HG02840 (cell line): ENCODE data around the gene MCTP1.

Source experiments
- ATAC-seq: cut with Tn5 transposase; IDR thresholded peaks from one replicate; pipeline ENCODE4 v1.9.1; 2021; ENCODE audit warnings: mild to moderate bottlenecking, moderate library complexity, moderate number of reproducible peaks; ENCODE audit not compliant: unreplicated experiment, low FRiP score

The MCTP1 gene

DNA sequence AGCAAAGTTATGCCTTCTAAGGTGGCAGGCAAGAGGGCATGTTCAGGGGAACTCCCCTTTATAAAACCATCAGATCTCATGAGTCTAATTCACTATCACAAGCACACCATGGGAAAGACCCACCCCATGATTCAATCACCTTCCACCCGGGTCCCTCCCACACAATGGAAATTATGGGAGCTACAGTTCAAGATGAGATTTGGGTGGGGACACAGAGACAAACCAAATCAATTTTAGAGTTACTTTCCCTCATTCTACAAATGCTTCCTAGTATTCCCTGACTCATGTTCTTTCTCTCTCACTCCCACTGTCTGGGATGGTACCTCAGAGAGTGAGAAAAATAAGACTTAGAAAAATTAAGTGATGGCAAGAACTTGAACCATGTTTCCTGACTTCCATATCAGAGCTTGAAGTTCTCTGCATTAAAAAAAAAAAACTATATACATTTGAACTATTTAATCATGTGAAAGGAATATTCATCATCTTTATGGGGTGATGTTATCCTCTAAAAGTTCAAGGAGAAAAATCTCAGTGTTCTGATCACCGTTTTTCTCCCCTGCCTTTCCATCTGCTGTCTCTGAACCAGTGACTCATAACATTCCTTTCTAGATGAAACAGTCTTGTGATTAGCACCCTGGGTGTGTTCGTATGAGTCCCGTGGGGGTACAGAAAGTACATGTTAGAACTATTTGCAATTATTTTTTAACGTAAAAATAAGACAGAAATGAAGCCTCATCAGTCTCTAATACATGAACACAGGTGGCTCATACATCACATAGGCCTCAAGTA is 383.5 kb downstream of the MCTP1 start:
- peak; percentile 90 for ATAC-seq

DNA sequence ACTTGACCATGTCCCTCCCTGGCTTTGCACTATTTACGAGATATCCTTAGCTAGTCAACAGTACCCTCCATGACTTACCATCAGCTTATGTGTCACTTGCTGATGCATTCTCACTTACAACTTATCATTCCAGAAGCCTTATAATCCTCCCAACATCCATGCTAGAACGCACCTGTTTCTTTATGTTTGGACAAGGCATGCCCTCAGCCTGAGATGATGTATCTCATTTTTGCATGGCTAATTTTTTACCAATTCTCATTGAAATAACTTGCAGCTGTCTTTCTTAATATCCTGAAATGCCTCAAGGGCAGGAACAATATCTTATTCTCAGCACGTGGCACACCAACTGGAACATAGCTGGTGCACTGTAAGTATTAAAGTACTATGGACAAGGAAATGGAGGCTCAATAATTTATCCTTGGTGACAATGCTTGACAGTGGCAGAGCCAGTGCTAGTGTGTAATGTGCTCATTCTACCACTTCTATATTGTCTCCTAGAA is 384.8 kb downstream of the MCTP1 start:
- ATAC-seq, result no peak

DNA sequence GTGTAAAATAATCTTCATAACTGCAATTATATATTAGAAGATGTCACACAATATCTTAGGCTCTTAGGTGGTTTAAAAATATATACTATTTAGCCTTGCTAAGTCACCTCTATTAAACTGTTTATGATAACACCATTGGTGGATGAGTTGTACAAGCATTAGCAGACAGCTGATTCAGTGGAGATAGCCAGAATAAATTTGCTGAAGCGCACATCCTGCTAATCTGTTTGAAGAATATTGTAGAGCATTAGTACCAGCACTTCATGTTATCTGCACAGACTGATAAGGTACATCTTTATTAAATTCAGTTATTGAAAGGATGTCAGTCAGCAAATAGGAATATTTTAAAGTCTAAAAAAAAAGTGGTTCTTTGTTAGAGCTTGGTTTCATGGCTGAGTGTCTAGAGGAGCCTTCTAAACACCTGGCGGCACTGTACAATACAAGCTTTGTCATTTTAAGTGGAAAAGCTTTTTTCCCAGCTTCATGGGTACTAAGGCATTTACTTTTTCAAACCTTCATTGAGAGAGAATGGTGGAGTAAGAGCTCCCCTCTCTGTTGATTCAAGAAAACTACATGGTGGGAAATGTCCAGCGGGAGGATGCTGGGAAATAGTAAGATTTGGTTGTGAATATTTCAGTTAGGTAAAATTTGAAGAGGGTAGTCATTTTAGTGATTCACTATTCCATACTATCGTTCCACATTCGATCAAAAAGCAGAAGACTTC is 391.3 kb downstream of the MCTP1 start:
- ATAC-seq, result no peak

DNA sequence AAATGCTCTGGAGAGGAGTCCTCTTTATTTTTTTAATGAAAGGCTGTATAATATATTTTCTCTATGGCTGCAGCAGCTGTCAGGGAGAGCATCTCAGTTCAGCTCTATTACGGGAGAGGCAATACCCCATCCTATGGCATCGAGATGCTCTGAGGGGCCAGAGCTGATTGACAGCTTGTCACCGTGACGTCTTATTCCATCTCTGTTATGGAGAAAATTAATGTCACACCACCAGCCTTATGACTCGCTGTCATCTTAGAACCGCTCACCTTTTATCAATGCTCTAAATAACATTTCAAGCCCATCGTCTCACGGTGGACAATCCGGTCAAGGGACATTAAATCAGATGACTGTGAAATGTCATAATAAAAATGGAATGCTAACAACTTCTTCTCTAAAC is 392.9 kb downstream of the MCTP1 start:
- ATAC-seq, result no peak

DNA sequence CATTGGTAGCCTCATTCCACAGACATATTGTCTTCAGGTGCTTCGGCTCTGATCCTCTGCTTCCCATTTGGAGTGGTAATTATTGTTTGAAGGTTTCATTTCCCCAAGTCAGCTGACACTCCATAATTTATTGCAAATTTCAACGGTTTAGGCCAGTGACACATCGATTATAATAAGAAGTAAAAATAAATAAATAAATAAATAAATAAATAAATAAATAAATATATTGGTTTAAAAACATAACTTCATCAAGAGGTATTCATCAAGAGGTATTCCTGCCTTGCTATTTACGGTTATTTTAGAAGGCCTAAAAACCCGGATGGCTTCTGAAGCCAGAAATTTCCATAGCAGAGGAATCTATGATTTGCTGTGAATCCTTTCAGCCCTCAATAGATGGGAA is 393.3 kb downstream of the MCTP1 start:
- ATAC-seq, result no peak

DNA sequence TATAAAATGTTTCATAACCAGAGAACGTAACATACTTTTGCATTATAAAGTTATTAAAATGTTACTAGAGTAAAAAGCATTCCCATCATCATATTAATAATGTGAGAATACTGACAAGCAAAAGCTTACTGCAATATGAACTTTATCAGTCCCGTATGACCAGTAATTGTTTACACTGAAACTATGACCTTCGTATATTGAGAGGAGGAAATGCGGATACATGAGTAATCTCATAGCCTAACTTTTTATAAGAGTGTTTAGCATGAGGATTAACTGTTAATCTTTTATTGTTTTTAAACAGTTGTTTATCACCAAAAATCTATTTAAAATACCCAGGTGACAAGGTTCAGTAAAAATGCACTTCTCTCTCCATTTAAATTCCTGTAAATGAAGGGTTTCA is 394.0 kb downstream of the MCTP1 start:
- ATAC-seq, result no peak

DNA sequence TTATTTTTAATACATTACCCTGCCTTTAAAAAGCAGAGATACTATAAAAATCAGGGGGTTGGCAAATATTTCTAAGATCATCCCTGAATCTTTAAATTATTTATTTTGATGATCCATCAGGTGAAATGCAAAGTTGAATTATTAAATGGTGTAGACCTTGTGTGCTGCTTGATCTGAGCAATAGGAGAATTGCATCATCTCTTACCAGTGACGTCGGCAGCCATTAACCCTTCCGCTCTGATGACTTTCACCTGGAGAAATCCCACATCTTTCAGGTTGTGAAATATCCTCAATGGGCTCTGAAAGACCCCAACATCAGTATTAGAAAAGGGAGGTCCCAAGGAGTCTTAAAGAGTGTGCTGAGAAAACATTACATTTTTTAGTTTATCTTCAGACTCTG is 396.2 kb downstream of the MCTP1 start:
- ATAC-seq, result no peak

DNA sequence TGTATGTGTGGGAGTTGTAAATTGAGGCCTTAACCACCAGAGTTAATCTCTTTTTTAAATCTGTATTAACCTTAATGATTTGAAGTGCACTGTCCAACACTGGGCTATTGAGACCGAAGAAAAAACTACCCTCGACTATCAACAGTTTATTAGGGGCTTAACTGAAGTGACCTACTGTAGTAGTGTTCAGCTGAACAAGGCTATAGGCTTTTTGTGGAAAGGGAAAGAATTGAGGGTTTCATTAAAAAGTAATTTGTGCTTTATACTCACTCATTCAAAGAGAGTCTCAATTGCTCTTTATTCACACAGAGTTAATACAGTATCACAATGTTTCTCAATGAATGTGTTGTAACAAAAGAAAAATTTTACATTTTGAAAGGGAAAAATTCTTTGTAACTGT is 399.0 kb downstream of the MCTP1 start:
- ATAC-seq, result no peak

DNA sequence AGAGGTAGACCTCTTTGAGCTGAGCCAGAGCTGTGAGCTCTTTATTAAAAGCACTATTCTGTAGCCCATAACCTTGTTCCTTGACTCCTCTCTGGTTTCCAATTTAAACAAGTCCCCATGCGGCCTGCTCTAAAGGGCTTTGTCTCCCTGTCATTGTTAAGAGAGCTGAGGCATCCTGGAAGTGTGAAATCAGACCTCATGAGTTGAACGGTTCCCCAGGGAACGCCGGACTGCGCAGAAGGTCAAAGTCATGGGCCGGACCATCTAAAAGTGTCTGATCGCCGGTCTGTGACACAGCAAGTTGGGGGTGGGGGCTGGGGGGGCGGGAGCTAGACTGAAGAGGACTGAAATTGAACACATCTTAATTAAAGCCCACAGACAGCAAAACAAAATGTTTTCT is 400.6 kb downstream of the MCTP1 start:
- no peak for ATAC-seq

DNA sequence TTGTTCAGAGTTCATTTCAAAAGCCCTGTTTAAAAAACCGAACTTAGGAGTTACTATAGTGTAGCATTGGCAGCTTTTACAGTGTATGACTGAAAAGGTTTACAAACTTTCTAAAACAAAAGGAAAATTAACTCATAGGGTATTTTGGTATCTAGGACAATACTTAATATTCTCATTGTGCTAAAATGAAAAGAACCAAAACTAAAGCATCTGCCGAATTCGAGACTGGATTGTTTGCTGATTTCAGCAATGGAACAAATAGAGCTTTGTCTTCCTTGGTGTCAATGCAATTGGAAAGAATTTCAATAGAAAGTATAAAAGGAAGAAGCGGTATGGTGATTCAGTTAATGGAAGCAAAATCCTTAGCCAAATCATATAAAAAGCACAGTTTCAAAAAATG is 412.4 kb downstream of the MCTP1 start:
- no peak for ATAC-seq

DNA sequence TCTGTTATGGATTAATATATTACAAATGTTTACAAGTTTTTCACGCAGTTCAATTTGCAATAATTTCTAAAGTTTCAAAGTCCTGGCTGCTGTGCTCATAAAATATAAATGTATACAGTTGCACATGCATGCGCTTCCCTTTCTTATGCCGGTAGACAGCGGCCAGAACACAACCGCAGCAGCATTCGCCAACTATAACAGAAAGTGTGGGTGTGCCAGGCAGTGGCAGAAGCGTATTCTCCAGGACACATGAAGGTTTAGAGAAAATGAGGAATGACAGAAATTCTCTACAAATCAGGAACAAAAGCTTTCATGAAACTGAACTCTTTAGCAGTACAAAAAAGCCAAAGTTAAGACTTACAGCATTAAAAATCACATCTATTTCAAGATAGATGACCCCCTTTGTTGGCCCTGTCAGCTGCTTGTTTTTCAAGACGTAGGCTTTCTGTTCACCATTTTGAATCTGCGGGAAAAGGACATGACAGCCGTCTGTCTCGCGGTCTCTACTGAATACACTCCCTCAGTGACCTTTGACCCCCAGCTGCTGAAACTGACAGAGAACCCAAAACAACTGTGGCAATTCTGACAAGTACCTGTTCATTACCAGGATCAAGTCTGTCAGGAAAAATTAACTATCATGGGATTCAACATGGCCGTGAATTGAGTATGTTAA is 414.2 kb downstream of the MCTP1 start:
- ATAC-seq, result no peak

DNA sequence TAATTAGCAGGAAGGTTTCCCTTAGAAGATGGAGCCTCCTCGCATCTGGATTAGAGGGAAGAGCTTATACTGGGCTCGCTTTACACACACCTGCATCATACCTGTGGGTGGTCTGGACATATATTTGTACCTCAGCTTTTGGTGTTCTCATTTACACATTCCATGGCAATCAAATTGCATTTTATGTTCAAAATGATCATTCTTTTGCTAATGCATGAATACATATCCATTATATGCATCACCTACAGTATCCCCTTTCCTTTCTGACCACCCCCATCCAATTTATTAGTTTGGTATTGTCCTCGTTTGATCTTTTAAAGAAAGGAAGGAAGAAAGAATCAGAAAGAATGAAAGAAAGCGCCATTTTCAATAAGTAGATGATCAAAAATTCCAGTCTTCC is 415.0 kb downstream of the MCTP1 start:
- ATAC-seq, result no peak

DNA sequence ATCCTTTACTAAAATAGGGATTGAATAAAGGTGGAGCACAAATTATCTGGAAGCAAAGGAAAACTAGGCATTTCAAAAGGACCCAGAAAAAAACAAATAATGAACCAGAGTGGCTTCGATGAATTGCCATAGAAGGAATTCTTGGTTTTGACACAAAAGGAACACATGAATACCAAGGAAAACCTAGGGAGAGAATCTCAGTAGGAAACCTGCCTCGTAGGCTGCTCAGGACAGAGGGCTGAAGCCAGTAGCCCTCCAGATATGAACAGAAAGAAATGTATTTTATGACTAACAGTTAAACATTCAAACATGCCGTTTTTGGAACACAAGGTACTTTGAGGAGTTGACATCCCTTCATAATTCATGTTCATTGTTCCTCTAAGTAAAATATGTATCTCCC is 420.9 kb downstream of the MCTP1 start:
- ATAC-seq, result no peak

DNA sequence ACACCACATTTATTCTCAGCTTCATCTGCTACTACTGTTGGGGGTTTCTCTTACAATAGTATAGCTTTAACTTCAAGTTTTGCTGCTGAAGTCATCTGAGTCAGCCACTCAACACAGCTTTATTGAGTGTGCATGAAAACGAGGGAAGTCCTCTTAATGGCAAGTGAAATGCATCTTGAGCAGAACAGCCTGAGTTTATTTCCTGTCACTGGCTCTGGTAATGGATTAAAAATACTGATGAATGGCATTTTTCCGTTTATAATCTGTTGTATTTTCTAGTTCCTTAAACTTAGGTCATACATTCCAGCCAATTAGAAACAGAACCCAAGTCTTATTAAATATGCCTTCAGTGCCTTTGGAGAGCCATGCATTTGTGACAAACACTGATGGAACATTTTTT is 427.8 kb downstream of the MCTP1 start:
- ATAC-seq, result no peak

DNA sequence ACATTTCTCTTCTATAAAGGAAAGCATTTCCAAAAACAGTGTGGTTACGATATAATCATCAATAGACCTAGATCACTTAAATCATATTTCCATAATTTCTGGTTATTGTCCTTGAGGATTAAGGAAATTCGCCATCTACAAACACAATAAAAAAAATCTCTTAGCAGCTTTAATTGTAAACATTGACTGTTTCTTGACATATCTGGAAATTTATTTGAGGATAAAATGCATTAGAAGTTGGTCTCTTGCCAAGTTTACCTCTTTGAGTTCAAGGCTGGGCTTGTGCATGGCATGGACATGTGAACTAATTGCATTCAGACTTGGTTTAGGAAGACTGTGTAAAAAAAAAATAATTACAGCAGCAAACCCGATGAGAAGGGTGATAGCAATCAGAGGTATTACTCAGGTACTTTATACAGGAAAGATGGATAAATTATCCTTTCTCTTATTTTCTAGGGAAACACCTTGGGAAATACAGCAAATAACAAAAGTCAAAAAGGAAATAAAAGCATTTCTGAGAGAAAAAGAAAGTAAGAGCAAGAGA is 428.6 kb downstream of the MCTP1 start:
- ATAC-seq, result no peak

DNA sequence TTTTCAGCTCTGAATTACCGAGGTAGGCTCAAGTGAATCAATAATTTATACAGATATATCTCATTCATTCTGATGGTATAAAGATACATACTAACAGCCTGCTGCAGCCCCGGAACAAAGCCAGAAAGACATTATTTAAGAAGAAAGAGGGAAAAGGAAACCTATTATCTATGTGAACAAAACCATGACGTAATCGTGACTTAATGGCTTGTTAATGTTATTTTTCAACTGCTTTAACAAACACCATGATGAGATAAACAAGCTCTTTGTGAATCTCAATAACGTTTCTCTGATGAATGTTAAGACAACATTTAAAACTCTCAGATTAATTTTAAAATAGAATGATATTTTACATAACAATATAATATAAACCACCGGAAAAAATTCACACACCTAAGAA is 429.4 kb downstream of the MCTP1 start:
- no peak for ATAC-seq

DNA sequence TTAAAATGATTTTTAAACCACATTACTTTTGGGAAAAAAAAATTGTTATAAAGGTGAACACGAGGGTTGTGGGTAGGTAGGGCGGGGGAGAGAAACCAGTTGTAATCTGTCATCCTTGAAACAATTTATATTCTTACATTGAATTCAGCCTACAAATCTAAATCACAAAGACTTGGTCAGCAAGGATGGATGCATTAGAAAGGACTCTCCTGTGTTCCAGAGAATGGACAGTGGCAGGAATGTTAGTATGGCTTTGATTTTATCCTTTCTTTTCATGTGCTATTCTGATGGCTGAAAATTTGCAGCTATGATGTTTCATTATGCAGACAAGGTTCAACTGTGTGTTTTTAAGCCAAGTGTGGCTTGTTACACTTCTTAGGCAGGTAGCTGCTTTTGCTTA is 431.8 kb downstream of the MCTP1 start:
- no peak for ATAC-seq

DNA sequence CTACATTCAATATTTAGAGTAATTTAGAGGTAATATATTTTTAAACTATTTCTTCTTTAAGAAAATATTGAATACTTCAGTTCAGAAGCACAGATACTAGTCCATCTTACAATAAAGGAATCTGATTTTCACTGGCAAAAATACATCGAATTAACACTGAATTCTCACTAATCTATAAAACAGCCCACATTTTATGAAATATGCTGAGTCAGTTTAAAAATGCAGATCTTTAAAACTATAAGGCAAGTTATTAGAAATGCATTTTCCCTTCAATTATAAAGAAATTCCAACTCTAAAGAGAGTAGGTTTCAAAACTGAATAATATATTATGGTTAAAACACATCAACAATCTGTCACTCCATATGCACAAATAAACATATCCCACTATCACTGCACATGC is 433.9 kb downstream of the MCTP1 start:
- no peak for ATAC-seq

DNA sequence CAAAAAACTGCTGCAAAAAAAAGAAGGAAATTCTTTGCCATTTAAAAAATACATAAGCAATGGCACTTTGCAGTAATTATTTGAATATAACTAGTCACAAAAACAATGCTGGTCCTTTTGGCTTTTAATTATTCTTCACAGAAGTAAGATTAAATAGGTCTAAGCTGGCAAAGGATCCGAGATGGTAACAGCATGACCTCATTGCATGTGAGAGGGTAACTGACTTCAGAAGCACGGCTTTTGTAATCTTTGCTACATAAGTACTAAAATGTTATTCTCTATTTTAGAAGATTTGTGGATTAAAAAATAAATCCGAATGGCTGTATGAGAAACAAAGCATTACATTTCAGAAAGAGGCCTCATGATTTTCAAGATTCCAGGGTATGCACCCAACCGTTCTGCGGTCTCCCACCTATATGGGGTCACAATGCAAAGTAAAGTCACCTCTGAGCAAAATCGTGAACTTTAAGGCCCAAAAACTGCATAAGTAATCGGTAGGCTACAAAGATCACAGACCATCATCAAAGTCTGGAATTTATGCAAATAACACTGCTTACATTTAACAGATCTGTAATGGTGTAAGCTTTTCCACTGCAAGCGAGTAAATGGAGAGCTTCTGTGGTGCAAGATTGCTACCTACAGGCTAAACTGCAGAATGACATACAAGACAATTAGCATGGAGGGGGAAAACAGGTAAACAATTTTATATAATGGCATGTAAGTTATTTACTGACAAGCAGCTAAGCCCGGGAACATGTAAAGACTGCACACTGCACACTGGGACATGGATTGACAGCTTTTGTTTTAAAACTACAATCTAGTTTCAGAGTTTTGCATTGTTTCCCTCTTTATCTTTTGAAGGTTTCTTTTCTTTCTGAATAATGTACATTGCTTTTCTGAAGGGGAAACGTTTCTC is 434.8 kb downstream of the MCTP1 start:
- peak; percentile 79 for ATAC-seq

DNA sequence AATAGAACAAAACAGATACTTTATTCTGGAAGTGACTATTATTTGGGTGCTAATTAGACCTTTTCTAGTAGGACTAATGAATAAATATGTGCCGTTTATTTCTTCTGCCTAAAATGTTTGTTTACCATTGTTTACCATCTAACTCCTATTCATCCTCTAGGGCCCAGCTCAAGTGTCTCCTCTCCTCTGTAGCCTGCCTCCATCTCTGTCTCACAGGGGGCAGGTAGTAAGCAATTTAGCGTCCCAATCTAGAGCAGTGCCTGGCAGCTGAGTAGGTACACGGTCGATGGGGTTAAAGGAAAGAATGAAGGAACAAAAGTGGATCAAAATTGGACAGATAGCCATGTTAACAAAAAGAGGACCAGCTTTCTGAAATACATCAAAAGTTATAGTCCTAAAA is 435.6 kb downstream of the MCTP1 start:
- no peak for ATAC-seq
